Stimulated activated CD8-positive, alpha-beta memory T cell treated with anti-CD3 and anti-CD28 coated beads, Interleukin-15, amount 100 ng/mL, for 1 hour (primary cell): Measurements from ENCODE around the gene DTNA.

Experiments
- DNase-seq: peaks from one replicate; pipeline ENCODE4 v3.0.0-alpha.2; 2020; ENCODE audit warnings: low read depth

Gene DTNA

GRCh38 chr18:34859496-34859895 lies 149.4 kb downstream of the DTNA start:
- DNase-seq = no peak

GRCh38 chr18:34862561-34862960 lies 152.5 kb downstream of the DTNA start:
- no peak for DNase-seq

DNA sequence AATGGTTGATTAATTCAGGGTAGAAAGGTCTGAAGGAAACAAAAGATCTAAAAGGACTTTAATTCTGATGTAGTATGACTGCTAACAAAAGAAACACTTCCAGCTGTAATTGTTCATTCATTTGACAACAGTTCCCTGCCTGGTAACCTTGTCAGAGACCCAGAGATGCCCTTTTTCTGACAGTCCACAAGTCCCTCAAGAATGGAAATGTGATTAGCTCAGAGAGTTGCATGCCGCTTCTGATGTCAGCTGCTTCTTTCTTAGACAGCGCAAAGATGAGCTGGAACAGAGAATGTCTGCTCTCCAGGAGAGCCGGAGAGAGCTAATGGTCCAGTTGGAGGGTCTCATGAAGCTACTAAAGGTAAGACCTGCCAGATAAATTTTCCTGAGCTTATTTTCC lies 153.6 kb downstream of the DTNA start:
- DNase-seq = no peak

DNA sequence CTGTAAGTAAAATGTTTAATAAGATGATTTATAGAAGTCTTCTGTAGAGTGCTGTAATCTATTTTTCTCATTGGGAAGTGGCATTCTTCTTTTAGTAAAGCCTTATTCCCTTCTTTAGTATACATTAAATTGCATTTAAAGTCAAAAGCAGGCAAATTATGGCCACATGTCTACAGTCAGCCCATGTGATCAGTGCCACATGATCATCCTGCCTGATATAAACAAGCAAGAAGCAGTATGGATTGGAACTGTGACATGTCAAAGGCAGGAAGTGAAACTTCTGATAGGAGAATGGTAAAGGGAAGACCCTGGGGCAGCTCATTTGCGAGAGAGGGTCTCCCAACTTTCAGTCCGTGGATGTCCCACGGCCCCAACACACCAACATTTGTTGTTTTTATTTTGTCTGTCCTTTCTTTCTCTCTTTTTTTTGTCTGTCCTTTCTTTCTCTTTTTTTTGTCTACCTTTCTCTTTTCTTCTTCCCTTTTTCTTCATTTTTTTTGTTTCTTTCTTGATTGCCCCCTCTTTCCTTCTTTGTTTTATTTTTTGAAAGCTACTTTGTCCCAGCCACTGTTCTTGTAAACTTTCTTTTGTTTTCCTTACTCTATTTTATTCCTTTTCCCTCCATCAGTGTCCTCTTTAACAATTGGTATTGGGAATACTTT lies 154.9 kb downstream of the DTNA start:
- no peak for DNase-seq

DNA sequence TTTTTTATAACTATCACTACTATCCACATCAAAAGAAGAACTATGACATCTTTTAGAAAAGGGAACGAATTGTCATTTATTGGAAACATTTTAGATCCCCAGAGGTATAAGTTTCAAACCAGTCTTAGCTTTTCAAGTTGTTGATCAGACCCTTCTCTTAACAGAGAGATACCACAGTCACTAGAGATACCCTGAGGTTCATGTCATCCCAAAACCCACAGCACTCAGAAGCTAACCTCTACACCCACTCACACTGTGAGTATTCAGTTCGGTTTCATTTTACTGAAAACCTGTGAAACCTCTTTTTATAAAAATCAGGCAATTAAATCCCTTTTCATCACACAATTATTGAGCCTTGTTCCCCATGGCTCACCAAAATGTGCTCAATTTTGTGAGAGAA lies 156.2 kb downstream of the DTNA start:
- no peak for DNase-seq

GRCh38 chr18:34866739-34867138 lies 156.6 kb downstream of the DTNA start:
- DNase-seq = no peak

DNA sequence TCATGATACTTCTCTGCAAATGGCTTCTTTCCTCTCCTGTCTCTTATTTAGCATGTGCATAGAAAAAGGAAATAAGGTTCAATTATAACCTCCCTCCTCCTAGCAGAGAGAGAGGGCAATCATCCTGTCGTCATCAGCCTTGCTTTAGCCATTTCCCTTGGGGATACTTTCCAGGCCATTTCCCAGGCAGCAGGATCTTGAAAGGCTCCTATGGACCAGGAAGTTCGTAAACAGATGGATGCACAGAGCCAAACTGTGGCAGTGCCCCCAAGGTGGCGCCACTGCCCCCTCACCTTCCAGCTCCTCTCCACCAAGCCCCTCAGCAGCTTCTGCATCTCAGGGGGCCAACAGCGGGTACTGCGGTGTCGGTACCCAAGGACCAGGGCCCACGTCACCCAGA lies 157.4 kb downstream of the DTNA start:
- DNase-seq = no peak

DNA sequence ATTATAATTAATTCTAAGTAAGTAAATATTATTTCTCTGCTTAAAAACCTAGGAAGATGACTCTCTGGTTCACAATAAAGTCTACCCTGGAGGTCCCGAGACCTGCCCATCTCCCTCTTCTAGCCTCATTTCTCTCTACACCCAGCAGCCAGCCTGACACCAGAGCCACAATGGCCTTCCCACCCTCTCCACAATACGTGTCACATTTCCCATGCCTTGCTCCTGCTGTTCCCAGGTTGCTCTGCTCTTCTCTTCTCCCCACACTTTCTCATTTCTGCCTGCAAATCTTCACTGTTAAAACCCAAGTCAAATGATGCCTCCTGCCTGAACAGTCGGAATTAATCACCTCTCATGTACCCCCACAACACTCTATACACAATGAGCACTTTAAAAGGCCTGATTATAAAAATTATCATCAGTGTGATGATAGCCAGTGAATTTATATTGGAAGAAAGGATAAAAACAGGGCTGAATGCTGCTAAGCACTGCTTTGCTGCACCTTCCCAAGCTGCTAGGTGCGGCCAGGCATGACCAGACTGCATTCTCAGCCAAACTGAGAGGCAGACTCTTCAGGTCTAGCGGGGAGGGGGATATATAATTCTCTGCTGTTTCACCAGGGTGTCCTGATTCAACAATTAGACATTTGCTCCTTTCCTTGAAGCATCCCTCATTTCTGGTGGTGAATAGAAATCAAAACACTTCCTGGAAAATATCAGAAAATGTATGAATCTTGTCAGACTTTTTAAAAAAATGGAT lies 160.6 kb downstream of the DTNA start:
- DNase-seq = no peak

- DNase-seq = no peak
These were observed 161.3 kb downstream of the DTNA start for GRCh38 chr18:34871435-34871834.

- no peak for DNase-seq
These were observed 162.0 kb downstream of the DTNA start for GRCh38 chr18:34872066-34872465.

DNA sequence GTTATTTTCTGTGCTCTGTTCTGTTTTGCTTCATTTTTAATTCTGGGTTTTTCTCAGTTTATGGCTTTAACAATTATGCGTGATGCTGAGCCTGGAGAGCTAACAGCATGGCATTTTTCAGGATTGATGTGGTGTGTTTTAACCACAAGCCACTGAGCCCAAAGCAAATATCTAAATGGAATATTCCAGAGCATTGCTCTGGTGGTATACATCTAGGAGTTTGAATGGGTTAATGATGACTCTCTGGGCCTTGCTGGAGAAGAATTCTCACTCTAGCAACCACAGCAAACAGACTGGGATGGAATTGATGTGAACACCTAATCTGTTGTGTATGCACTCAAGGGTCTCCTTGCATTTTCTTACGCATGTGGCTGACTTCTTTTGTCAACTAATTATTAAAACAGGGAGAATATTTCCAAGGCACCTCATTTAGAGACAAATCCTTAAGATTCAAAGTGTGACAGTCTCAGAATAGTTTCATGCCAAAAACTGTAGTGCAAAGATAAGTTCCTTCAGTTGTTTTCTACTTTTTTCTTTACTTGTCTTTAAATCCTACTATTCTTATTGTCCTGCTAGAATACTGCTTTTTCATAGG lies 164.0 kb downstream of the DTNA start:
- DNase-seq = no peak

GRCh38 chr18:34875150-34875549 lies 165.1 kb downstream of the DTNA start:
- DNase-seq = no peak

DNA sequence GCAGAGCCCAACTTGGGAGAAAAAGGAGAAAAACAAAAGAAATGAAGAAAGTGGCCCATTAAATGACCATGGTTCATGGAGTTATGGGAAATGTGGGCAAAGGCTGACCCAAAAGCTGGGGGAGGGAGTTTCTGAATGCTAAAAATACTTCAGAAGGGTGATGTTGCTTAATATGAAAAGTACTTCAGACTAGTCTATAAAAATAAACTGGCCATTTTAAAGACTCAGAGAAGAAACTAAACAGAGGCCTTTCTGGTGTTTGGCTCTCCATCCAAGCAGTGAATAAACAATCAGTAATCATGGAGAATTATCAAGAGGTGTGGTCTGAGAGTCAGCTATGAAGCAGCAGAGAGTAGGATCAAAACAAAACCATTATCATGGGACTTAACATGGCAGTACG lies 170.3 kb downstream of the DTNA start:
- DNase-seq = no peak

GRCh38 chr18:34880882-34881834 lies 171.1 kb downstream of the DTNA start:
- no peak for DNase-seq

- no peak for DNase-seq
These were observed 174.3 kb downstream of the DTNA start for GRCh38 chr18:34884436-34884835.

DNA sequence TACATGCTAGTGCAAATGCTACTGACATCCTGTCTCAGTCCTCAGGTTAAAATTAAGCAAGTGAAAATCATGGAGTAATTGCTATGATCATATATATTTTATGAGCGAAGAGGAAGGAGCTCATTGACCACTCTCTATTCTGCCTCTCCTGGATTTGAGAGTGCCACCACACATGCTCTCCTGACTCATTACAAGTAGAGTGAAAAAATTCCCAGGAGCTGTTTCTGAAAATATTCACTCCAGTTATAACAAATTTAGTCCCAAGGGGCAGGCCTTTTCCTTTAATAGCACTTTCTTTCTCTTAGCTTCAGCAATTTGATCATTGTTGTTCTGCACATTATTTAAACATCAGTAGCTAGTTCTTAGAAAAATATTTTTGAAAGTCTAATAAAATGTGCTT lies 176.1 kb downstream of the DTNA start:
- no peak for DNase-seq

DNA sequence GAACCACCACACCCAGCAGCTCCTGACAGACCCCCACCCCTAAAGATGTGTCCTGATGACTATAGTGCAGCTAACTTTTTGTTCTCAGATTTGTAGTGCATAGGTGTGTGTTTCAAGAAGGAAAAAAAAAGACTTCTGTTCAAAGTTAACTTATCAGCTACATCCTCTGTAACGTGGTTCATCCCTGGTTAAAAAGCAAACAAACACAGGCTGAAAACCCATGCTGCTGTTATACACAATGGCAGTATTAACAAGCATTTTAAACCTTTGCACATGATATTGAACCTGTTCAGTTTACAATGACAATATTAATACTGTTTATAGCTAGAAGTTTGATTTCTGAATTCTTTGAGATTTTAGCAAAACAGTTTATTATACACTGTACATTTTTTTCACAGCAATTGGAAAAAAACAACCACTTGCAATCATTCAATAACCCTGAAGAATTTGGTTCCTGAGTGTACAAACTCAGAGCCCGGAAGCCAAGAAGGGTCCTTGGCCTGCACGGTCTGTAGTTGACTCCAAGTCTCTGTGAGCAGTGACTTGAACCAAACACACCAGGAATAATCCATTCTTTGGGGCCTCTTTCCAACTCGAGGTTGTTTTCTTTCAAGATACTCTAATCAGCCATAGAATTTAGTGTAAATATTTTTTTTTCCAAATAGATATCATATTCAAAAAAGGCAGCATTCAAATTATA lies 177.9 kb downstream of the DTNA start:
- DNase-seq = no peak

GRCh38 chr18:34890486-34891085 lies 180.5 kb downstream of the DTNA start:
- no peak for DNase-seq

DNA sequence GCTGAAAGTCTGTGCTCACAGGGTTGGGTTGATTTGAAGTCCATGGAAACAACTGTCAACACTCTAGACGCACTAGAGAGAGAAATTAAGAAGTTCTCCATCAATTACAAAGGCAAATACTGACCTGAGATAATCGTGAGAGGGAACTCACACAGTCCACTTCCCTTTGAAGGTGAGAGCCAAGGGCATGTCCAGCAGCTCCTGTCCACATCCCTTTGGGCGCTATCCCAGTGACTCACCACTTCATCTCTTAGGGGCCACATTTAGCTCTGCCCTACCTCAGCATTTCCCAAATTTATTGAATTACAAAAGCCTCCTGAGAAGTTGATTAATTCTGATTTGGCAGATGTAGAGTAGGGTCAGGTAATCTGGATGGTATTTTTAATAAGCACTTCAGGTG lies 182.3 kb downstream of the DTNA start:
- no peak for DNase-seq

- DNase-seq = no peak
These were observed 183.1 kb downstream of the DTNA start for GRCh38 chr18:34893239-34893638.

- no peak for DNase-seq
These were observed 191.2 kb downstream of the DTNA start for GRCh38 chr18:34901299-34901698.
